Endothelial cell of umbilical vein (primary cell): ENCODE measurements around the gene SNAI3.

ENCODE experiments used
- POLR2A ChIP-seq: IDR thresholded peaks from 2 replicates; pipeline ENCODE4 v1.6.1; 2012; ENCODE audit warnings: low read depth, mild to moderate bottlenecking, control low read depth, low read length
- POLR2AphosphoS5 ChIP-seq: IDR thresholded peaks from 2 replicates; pipeline ENCODE4 v1.6.1; 2012; ENCODE audit warnings: low read depth, mild to moderate bottlenecking, control low read depth, low read length, moderate library complexity; ENCODE audit not compliant: insufficient read depth

GRCh38 chr16:88632587-88632930 is 53.7 kb downstream of the SNAI3 start:
- TF ChIP-seq POLR2AphosphoS5, result no peak
- TF ChIP-seq POLR2A, result no peak
